Liver (tissue), 3 donors: ENCODE results near the gene ACSL4.

Source experiments
- ATF3 ChIP-seq: IDR thresholded peaks from 2 replicates; pipeline ENCODE4 v1.6.1; 2016; ENCODE audit warnings: antibody characterized with exemption
- CTCF ChIP-seq: fragments of 150-350 bp; IDR thresholded peaks from 2 replicates; pipeline ENCODE4 v1.5.1; 2017; ENCODE audit warnings: improper control_type of control experiment, low read depth, low read length; ENCODE audit not compliant: missing input control
- donor health status: healthy.
- donor health status: healthy.

GRCh38 chrX:109681475-109682081 is 51.5 kb downstream of the ACSL4 start:
- TF ChIP-seq ATF3: no peak
- TF ChIP-seq CTCF: no peak
